KMS-11 (cell line): ENCODE measurements around the gene ZDHHC22.

ENCODE experiments used
- H2AFZ ChIP-seq: fragments of 200-600 bp; sonication (generic); 2 replicates; pipeline ENCODE4 v1.6.1; 2016; ENCODE audit warnings: antibody characterized with exemption, mixed run types, low read depth
- H3K27ac ChIP-seq: fragments of 200-600 bp; sonication (generic); 2 replicates; pipeline ENCODE4 v1.6.1; 2016; ENCODE audit warnings: mild to moderate bottlenecking, mixed run types
- H3K27me3 ChIP-seq: fragments of 200-600 bp; sonication (generic); 2 replicates; pipeline ENCODE4 v1.6.1; 2017; ENCODE audit warnings: mild to moderate bottlenecking, low read depth, mixed run types, moderate library complexity; ENCODE audit not compliant: insufficient read depth
- H3K36me3 ChIP-seq: fragments of 200-600 bp; sonication (generic); 2 replicates; pipeline ENCODE4 v1.6.1; 2017; ENCODE audit warnings: mild to moderate bottlenecking, mixed run types; ENCODE audit not compliant: insufficient read depth
- H3K4me1 ChIP-seq: fragments of 200-600 bp; sonication (generic); 2 replicates; pipeline ENCODE4 v1.6.1; 2016; ENCODE audit warnings: mild to moderate bottlenecking, low read depth, mixed run types; ENCODE audit not compliant: poor library complexity, severe bottlenecking
- H3K4me2 ChIP-seq: fragments of 200-600 bp; sonication (generic); 2 replicates; pipeline ENCODE4 v1.7.0; 2016; ENCODE audit warnings: mild to moderate bottlenecking, mixed run types
- H3K4me3 ChIP-seq: fragments of 200-600 bp; sonication (generic); IDR thresholded peaks from 2 replicates; pipeline ENCODE4 v1.6.1; 2017; ENCODE audit warnings: low read depth, low read length, mixed read lengths; ENCODE audit not compliant: insufficient read depth
- H3K79me2 ChIP-seq: fragments of 200-600 bp; sonication (generic); 2 replicates; pipeline ENCODE4 v1.6.1; 2016; ENCODE audit warnings: low read depth, mixed run types; ENCODE audit not compliant: insufficient read depth
- H3K9ac ChIP-seq: fragments of 200-600 bp; sonication (generic); 2 replicates; pipeline ENCODE4 v1.6.1; 2016; ENCODE audit warnings: mild to moderate bottlenecking, mixed run types
- H4K20me1 ChIP-seq: fragments of 200-600 bp; sonication (generic); 2 replicates; pipeline ENCODE4 v1.6.1; 2016; ENCODE audit warnings: mild to moderate bottlenecking, mixed run types; ENCODE audit not compliant: insufficient read depth
- CTCF ChIP-seq: fragments of 200-600 bp; sonication (generic); conservative IDR thresholded peaks from 2 replicates; pipeline ENCODE4 v1.6.1; 2017; ENCODE audit warnings: low read depth, mild to moderate bottlenecking, antibody characterized with exemption, low read length, moderate library complexity, mixed read lengths

ZDHHC22 gene

GRCh38 chr14:77086017-77086727 lies 55.4 kb downstream of the ZDHHC22 start:
- no peak overlapping the region for H3K4me2 ChIP-seq
- no peaks in the 10 kb centered on the region for H3K27me3 ChIP-seq
- H3K27ac ChIP-seq = no peak overlapping the region
- no peaks in the 10 kb centered on the region for H3K79me2 ChIP-seq
- no peaks in the 10 kb centered on the region for H4K20me1 ChIP-seq
- H3K4me1 ChIP-seq = peaks cover 6% of the 10 kb centered on the region
- H2AFZ ChIP-seq = no peak overlapping the region
- H3K9ac ChIP-seq = no peak overlapping the region
- TF ChIP-seq CTCF = no peak
- H3K36me3 ChIP-seq = no peaks in the 10 kb centered on the region
- H3K4me3 ChIP-seq = no peak overlapping the region

DNA sequence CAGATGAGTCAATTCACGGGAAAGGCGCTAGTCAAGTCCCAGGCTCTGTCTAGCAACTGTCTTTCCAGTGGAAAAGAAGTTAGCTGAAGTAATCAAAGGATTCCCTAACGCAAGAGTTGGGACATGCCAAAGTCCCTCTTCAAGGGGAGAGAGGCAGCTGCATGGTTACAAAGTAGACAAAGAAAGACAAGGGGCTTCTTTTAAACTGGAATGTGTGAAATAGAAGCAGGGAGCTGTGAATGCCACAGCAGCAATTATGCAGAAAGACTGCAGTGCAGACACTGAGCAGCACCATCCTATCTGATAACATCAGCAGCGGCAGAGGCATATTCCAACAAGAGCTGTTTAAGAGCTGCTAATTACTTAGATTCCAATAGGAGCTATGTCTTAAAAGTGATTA lies 56.1 kb downstream of the ZDHHC22 start:
- Histone ChIP-seq H3K79me2 (no peaks in the 10 kb centered on the region), H3K36me3 (no peaks in the 10 kb centered on the region), H3K27ac (no peak overlapping the region), H3K4me3 (no peak overlapping the region), H3K27me3 (no peaks in the 10 kb centered on the region), H2AFZ (no peak overlapping the region), H3K9ac (no peak overlapping the region), H3K4me1 (peaks cover 6% of the 10 kb centered on the region), H3K4me2 (no peak overlapping the region), H4K20me1 (no peaks in the 10 kb centered on the region)
- TF ChIP-seq CTCF = no peak

DNA sequence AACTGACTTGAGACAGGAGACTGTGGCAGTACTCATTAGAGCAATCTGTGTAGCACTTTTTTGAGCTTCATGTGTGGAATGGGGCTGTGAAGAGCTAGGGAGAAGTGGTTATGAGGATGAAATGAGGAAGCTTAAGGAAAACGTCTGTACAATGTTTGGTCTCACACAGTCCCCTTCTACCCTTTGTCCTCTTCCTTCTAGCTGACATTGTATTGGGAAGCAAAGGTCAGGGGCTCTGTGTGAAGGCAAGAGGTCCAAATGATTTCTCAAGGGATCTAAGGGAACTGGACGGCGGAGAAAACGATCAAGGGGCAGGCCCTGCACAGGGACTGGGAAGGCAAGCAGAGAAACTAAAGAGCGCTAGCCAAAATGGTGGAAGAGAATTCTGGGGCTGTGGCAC lies 56.6 kb downstream of the ZDHHC22 start:
- H3K4me1 ChIP-seq = peaks cover 6% of the 10 kb centered on the region
- H3K4me2 ChIP-seq = no peak overlapping the region
- TF ChIP-seq CTCF = no peak
- no peaks in the 10 kb centered on the region for H3K27me3 ChIP-seq
- H3K79me2 ChIP-seq = no peaks in the 10 kb centered on the region
- H3K4me3 ChIP-seq = no peak overlapping the region
- H3K9ac ChIP-seq = no peak overlapping the region
- H3K27ac ChIP-seq = no peak overlapping the region
- no peaks in the 10 kb centered on the region for H3K36me3 ChIP-seq
- H4K20me1 ChIP-seq = no peaks in the 10 kb centered on the region
- H2AFZ ChIP-seq = no peak overlapping the region

GRCh38 chr14:77083082-77083481 lies 58.5 kb downstream of the ZDHHC22 start:
- H3K36me3 ChIP-seq = no peaks in the 10 kb centered on the region
- no peak overlapping the region for H3K4me3 ChIP-seq
- no peak overlapping the region for H3K4me2 ChIP-seq
- H3K9ac ChIP-seq = no peak overlapping the region
- H3K27ac ChIP-seq = no peak overlapping the region
- H3K4me1 ChIP-seq = peaks cover 6% of the 10 kb centered on the region
- no peaks in the 10 kb centered on the region for H4K20me1 ChIP-seq
- TF ChIP-seq CTCF = no peak
- no peak overlapping the region for H2AFZ ChIP-seq
- no peaks in the 10 kb centered on the region for H3K27me3 ChIP-seq
- no peaks in the 10 kb centered on the region for H3K79me2 ChIP-seq
